Measurements from ENCODE around the gene ACTG1. TPM values are rescaled to one million over a fixed set of nuclear protein-coding genes. Genes with fewer than 3 reads are reported as not detected.

ACTG1 gene
- total and polyA plus RNA-seq, 2 of the 4 experiments (the other 2 are of a cell fraction) = 10,907 to 15,732 TPM

DNA sequence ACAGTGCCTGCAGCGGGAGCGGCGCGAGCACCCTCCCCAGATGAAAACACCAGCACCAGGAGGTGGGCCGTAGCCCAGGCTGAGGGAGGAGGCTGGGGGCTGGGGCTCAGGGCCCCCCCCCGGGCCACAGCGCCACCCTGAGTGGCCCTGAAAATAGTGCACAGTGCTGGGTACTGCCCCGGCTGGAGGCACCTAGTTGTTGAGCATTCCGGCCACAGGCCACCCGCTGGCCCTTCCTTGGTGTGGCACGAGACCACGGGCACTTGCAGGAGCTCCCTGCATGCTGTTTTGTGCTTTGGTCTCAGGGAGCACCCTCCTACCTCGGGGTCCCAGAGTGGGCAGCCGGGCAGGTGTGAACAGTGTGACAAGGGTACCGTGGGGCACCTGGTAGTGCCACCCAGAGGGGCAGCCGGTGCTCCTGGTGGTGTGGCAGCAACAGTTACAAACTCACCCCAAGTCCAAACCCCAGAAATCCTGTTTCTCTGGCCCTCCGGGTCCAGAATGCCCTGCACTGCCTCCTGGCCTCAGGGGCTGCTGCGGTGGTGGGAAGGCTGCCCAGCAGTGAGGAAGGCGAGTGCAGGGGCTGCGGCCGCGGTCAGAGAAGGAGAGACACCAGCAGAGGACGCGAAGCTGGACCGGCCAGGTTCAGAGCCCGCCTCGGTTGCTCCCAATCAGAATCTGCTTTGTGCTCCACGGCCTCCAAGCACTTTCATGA is 27.5 kb upstream of the ACTG1 start:
- Histone ChIP-seq H3K9me1 (ENCODE audit: insufficient read depth, low read length) (no peaks in the 10 kb centered on the region), H3K27ac (ENCODE audit: insufficient read depth, low read length) (no peak overlapping the region), H2BK15ac (ENCODE audit: low read depth, low read length) (no peak overlapping the region), H3K9ac (ENCODE audit: low read depth, low read length) (no peak overlapping the region), H3K9me3 (ENCODE audit: control insufficient read depth, insufficient read depth, low read length) (no peaks in the 10 kb centered on the region), H3K14ac (replicated peaks; ENCODE audit: low read depth, low read length) (no peak overlapping the region), H2AK9ac (replicated peaks; ENCODE audit: low read depth, low read length, poor library complexity) (no peak overlapping the region), H2BK5ac (ENCODE audit: low read depth, low read length, poor library complexity, severe bottlenecking) (no peak overlapping the region), H3K4me3 (ENCODE audit: insufficient read depth, low read depth, low read length) (no peak overlapping the region), H2BK120ac (ENCODE audit: low read depth, low read length) (no peak overlapping the region), H3K27me3 (ENCODE audit: control insufficient read depth, insufficient read depth, low read length) (peaks cover 10% of the 10 kb centered on the region; the same call in 1 of the 2 replicates), H3K4me2 (ENCODE audit: low read depth, low read length) (no peak overlapping the region), H4K20me1 (ENCODE audit: insufficient read depth, low read length) (peaks cover 7% of the 10 kb centered on the region; the same call in 1 of the 2 replicates), H3K4ac (ENCODE audit: low read depth, low read length) (no peak overlapping the region), H2AFZ (replicated peaks; ENCODE audit: low read length, poor library complexity) (no peak overlapping the region), H3K23ac (ENCODE audit: low read depth, low read length) (no peak overlapping the region), H2BK20ac (ENCODE audit: low read depth, low read length) (no peak overlapping the region), H3K18ac (ENCODE audit: low read depth, low read length) (no peak overlapping the region), H4K91ac (ENCODE audit: insufficient read depth, low read depth, low read length) (no peak overlapping the region), H4K8ac (ENCODE audit: low read depth in 2 of 2, low read length in 2 of 2) (no peak overlapping the region), H3K79me1 (ENCODE audit: low read depth in 1 of 2, low read length in 2 of 2) (no peaks in the 10 kb centered on the region; a peak in 1 of 4 replicates), H3K36me3 (ENCODE audit: control insufficient read depth, insufficient read depth, low read length) (peaks cover 34% of the 10 kb centered on the region), H3K56ac (ENCODE audit: extremely low read depth, insufficient read depth, low read length) (no peak overlapping the region), H4K5ac (ENCODE audit: low read depth, low read length) (no peak overlapping the region), H2AK5ac (ENCODE audit: low read depth, low read length) (no peak overlapping the region), H3K4me1 (ENCODE audit: control insufficient read depth, insufficient read depth, low read length) (no peaks in the 10 kb centered on the region)
- DNase-seq = no peak
- no peak for ATAC-seq (ENCODE audit: low read depth)
- WGBS, 2 experiments (ENCODE audit: extremely low coverage in 2 of 2, insufficient read length in 1 of 2) = 98% methylated on average over 13 of the region's 28 CpGs; no CpG with 5 or more reads in 1 of the 2 experiments
- TF ChIP-seq RFX5 (IDR thresholded peaks at IDR 0.05; ENCODE audit: low read depth, low read length) = no peak
- no peak for TF ChIP-seq USF2 (IDR thresholded peaks at IDR 0.05; ENCODE audit: low read depth, low read length)
- TF ChIP-seq BHLHE40 (IDR thresholded peaks at IDR 0.05; ENCODE audit: low read depth, low read length) = no peak
- no peak for TF ChIP-seq RAD21 (IDR thresholded peaks at IDR 0.05; ENCODE audit: low read length)
- no peak for TF ChIP-seq CEBPB (IDR thresholded peaks at IDR 0.05; ENCODE audit: low read depth, low read length)
- TF ChIP-seq SMC3 (IDR thresholded peaks at IDR 0.05; ENCODE audit: low read depth, low read length) = no peak
- TF ChIP-seq NFE2L2 (IDR thresholded peaks at IDR 0.05; ENCODE audit: low read depth, low read length) = no peak
- no peak for TF ChIP-seq MAZ (IDR thresholded peaks at IDR 0.05; ENCODE audit: borderline replicate concordance, low read depth, low read length)
- TF ChIP-seq RCOR1 (IDR thresholded peaks at IDR 0.05; ENCODE audit: insufficient replicate concordance, low read length) = no peak
- TF ChIP-seq, protein P1, sequence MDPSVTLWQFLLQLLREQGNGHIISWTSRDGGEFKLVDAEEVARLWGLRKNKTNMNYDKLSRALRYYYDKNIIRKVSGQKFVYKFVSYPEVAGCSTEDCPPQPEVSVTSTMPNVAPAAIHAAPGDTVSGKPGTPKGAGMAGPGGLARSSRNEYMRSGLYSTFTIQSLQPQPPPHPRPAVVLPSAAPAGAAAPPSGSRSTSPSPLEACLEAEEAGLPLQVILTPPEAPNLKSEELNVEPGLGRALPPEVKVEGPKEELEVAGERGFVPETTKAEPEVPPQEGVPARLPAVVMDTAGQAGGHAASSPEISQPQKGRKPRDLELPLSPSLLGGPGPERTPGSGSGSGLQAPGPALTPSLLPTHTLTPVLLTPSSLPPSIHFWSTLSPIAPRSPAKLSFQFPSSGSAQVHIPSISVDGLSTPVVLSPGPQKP (IDR thresholded peaks at IDR 0.05; ENCODE audit: borderline replicate concordance, low read depth, low read length) = no peak
- TF ChIP-seq POLR2A (IDR thresholded peaks at IDR 0.05; ENCODE audit: low read depth, low read length) = no peak
- TF ChIP-seq, protein P2, sequence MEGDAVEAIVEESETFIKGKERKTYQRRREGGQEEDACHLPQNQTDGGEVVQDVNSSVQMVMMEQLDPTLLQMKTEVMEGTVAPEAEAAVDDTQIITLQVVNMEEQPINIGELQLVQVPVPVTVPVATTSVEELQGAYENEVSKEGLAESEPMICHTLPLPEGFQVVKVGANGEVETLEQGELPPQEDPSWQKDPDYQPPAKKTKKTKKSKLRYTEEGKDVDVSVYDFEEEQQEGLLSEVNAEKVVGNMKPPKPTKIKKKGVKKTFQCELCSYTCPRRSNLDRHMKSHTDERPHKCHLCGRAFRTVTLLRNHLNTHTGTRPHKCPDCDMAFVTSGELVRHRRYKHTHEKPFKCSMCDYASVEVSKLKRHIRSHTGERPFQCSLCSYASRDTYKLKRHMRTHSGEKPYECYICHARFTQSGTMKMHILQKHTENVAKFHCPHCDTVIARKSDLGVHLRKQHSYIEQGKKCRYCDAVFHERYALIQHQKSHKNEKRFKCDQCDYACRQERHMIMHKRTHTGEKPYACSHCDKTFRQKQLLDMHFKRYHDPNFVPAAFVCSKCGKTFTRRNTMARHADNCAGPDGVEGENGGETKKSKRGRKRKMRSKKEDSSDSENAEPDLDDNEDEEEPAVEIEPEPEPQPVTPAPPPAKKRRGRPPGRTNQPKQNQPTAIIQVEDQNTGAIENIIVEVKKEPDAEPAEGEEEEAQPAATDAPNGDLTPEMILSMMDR (conservative IDR thresholded peaks at IDR 0.05; ENCODE audit: low read depth, low read length) = no peak
- no peak for TF ChIP-seq CHD1 (IDR thresholded peaks at IDR 0.05; ENCODE audit: low read depth, low read length)
- intact Hi-C loops (cut with micrococcal nuclease) (no loop called here), in situ Hi-C loops (cut with MboI; ENCODE audit: low sequenced_read_pairs) (no loop called here), dilution Hi-C loops (cut with HindIII; ENCODE audit: low sequenced_read_pairs, unreplicated experiment) (no loop called here)
- BruUV-seq (replicated peaks) = no TSS peak
- ChIA-PET POLR2A (ENCODE audit: unreplicated experiment) (no interaction called here), CTCF (no interaction called here)
